CD4-positive, alpha-beta T cell treated with Interleukin-4 for 4 hours (primary cell): Measurements from ENCODE around the gene VSTM4.

ENCODE experiments used
- DNase-seq: peaks from one replicate; pipeline ENCODE4 v3.0.0-alpha.2; 2020

Gene VSTM4

DNA sequence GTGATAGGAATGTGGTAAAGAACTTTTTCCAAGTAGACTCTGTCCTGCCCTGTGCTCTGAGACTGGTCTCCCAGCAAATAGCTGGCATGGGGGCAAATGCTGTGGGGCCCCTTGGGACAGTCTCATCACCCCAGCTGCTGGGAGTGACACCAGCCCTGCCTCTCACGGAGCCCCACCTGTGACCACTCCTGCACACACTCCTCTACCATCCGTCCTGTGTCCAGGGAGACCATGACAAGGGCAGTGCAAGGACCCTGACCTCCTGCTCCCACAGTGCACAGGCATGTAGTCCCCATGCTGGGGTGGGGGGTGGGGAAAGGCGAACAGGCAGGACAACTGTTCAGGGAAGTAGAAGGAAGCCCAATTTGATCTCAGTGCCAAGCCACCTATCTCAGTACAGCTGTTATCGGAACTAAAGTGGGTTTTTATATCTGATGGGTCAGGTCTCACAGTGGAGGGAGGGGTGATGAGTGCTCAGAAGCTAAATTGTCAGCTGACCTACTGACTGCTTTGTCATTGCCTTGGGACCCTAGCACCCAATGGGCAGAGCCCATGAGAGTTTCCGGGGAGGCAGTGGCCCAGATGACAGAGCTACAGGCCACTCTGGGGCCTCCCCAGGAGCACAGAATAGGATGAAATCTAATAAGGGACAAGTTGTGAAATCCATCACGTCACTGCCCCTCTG is 24.5 kb downstream of the VSTM4 start:
- no peak for DNase-seq

DNA sequence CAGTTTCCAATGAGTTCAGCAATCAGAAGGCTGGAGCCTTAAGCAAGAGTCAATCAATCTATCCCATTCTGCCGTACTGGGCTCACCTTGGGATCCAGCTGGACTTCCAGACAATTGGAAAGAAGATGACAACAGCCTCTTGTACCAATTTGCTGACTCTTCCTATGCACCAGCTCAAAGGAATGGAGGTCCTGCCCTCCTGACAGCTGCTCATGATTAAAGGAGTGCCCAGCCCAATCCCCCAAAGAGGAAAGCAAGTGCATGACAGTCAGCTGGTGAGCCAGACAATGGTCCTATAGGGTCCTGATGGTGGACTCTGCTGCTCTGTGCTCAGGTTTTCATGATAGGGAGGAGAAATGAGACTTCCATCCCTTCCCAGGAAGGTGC is 25.1 kb downstream of the VSTM4 start:
- no peak for DNase-seq

DNA sequence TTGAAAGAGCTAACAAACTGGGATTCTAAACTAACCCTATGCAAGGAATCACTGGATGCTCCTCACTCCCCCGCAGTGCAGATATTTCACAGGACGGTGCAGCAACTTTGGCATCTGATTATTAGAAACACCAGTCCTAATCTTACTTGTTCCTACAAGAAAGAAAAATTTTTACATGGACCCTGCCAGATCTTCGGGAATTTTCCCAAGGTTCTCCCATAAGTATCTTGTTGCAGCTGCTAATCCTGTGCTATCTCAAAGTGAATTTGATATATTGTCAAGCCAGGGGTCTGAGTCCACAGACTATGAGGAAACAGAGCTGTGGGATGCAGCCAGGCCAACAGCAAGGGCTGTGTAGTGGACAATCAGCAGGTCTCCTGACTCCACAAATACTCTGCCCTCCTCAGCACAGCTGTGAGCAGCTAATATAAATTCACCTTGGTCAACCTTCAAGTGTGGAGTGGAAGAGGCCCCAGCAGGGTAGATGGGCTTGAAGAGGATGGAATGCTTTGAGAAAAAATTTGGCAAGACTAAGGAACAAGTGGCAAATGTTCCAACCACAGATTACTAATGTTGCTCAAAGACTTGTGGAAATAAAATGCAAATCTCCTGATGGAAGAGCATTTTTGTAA is 25.6 kb downstream of the VSTM4 start:
- DNase-seq = no peak

DNA sequence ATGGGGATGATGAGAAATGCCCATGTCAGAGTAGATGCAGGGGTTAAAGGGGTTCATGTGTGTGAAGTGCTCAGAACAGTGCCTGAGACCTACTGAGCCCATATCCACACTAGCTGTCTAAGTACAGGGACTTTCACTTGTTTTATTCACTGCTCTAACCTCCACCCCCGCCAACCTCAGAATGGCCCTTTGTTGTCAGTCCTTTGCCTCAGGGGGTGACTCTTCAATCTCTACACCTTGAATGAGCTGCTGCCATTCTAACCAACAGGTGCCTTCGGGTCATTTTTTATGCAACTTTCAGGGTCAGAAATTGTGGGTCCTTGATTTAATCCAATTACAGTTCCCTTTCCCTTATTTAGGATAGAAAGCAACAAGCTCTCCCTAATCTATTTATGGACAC is 26.2 kb downstream of the VSTM4 start:
- DNase-seq = no peak

DNA sequence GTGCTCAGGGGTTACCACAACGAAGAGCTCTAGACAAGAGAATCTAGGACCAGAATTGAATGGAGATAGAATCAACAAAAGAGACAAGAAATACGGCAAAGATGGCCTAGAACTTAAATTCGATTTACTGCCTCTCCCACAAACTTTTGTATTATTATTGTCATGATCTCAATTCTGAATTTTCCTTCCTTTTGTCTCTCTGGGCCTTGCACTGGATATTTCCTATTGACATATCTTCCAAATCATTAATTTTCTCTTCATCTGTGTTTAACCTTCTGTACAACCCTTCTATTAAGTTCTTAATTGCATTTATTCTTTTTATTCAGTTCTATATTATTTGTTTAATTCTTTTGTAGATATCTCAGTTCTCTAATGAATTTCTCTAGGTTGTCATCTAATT is 28.4 kb downstream of the VSTM4 start:
- no peak for DNase-seq

DNA sequence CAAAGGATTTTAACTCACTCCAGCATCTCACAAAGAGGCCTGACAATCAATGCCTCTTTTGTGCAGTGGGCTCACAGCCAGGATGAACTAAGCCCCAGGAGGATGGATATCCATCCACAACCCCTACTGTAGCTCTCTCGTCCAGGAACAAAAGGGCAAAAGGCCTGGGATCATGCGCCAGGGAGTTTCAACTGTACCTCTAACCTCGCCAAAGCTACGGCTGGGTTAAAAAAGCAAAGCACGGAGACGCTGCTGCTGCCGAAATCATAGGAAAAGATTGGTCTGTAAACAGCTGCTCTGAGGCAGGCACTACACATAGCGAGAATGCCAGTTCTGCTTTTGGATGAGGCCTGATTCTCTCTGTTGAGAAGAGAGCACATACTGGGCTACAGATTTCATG is 32.1 kb downstream of the VSTM4 start:
- DNase-seq = no peak

DNA sequence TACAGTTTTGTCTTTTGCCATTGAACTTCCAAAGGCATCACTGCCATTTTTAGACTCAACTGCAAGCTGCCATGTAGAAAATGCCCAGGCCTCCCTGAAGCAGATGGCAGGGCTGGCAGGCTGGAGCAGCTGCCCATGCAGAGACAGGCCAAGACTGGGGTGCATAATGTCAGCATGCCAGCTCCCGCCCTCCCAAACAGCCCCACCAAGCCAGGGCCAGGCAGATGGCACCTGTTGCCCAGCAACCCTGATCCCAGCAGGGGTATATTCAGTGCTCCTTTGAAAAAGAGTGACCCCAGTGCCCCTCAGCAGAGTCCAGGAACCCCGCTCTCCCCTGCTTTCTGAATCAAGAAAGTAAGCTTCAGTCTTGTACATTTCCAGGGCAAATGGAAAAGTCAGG is 32.6 kb downstream of the VSTM4 start:
- no peak for DNase-seq

DNA sequence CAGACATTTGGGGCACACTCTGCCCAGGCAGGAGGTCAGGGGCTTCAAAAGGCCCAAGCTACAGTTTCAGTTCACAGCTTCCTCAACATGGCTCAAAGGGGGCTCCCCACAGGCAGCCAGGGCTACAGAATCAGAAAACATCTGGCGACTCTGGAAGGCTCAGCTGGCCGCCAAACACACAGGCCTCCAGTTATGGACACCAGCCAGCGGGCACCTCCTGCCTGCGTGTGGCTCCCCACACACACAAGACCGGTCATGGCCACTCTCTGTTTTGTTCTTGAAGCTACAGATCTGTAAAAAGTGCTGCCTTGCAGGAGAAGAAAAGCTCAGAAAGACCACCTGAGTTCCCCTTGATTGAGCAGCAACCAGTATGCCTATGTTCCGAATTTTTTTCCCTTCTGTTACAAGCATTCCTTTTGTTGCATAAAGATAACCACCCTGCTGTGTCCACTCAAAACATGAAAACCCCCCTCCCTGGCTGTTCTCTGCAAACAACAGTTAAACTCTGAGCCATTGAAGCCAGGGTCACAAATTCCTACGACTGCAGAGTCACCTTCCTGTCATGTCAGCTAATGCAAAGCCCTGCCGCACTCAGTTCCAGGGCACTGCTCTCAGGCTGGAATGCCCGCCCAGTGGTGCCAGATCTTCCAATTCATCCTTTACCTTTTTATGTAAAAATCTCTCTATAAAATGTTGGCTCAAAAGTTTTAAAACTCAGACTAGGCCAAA is 33.6 kb downstream of the VSTM4 start:
- no peak for DNase-seq

DNA sequence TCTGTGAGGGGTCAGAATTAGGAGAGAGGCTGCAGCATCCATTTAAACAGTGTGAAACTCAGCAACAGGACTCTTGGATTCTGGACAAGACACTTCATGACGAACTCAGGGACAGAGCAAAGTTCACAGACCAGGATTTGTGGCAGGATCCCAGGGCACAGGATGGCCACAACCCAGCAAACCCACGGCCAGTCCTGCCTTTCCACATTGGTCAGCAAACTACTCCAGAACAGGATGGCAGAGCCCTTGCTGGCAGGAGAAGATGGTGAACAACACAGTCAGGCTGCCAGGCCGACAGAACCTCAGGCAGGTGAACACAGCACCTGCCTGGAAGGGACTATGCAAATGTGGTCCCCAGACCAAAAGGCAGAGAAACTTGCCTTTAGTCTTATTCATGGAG is 34.4 kb downstream of the VSTM4 start:
- DNase-seq = no peak

DNA sequence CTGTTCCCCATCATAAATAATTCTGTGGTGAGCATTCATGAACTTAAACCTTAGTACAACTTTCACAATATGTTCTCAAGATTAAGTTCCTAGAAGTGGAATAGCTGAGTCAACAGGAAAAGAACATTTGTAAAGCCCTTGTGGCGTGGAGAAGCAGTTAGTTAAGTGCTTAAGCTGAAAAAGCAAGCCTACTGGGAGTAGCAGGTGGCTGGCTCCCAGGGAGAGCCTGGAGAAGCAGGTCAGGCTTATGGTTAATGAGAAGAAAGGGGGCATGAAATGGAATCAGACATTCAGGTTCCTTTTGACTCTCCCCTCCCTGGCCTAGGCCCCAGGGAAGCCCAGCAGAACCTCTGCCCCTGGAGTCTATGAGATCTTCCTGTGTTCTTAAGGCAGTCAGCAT is 35.3 kb downstream of the VSTM4 start:
- no peak for DNase-seq

DNA sequence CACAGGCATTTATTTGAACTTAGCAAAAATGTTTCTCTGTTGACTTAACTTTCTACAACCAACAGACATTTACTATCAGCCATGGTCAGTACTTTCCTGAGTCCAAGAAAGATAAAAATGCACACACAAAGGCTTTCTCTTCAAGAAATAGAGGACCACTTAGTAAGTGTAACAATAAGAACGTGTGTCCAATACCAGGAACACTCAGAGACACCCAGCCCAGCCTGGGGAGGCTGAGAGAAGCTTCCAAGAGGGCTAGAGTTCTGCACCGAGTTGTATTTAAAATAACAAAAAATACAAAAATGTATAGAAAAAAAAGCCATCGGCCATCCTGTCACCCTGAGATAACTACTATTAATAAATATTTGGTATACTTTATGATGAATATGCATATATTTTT is 35.8 kb downstream of the VSTM4 start:
- DNase-seq = no peak

DNA sequence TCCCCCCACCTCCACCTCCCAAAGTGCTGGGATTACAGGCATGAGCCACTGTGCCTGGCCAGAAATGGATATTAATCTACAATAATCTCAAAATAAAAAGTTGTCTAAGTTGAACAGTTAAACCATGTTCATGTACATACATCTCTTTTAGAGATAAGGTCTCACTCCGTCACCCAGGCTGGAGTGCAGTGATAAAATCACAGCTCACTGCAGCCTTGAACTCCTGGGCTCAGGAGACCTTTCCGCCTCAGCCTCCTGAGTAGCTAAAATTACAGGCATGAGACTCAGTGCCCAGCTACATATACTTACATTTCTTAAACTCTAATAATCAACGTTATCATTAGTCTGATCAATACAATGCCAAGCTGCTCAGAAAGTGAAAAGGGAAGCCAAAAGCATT is 36.2 kb downstream of the VSTM4 start:
- no peak for DNase-seq

DNA sequence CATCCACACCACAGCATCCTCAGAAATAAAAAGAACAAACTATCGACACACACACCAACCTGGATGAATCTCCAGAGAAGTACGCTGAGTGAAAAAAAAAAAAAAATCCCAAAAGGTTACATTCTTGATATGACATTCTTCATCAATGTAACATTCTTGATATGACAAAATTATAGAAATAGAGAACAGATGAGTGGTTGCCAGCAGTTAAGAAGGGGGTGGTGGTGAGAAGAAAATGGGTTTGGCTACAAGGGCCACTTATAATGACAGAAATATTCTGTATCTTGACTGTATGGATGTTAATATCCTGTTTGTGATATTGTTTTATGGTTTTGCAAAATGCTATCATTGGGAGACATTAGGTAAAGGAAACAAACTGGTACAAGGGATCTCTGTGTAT is 36.9 kb downstream of the VSTM4 start:
- DNase-seq = no peak

DNA sequence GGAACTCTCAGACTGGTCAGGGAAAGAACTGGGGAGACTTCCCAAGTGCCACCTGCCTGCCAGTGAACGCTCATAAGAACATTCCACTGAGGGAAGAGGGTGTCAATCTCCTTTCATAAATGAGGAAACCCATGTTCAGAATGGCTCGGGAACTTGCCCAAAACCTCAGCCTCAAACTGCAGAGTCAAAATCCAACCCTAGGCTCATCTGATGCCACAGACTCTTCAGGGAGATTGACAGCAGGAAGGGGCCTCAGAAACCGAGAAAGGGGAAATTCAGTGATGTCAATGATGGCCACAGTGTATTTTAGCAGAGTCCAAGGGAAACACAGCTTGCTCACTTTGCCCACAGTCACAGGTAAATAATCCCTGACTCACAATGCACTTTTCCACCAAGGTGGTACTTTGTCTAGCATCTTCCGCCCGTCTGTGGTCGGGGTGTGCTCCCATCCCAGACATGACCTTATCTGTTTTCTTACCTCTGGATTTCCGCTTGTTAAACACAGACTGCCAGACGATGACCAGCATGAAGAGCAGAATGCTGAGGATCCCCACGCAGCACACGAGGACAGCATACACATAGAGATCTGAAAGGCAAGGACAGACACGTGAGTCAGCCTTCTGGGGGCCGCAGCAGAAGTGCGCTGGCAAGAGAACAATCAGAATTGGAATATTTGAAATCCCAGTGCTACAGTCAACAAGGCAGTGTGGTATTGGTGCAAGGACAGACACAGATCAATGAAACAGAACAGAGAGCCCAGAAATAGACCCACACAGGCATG is 38.4 kb downstream of the VSTM4 start:
- DNase-seq = no peak

DNA sequence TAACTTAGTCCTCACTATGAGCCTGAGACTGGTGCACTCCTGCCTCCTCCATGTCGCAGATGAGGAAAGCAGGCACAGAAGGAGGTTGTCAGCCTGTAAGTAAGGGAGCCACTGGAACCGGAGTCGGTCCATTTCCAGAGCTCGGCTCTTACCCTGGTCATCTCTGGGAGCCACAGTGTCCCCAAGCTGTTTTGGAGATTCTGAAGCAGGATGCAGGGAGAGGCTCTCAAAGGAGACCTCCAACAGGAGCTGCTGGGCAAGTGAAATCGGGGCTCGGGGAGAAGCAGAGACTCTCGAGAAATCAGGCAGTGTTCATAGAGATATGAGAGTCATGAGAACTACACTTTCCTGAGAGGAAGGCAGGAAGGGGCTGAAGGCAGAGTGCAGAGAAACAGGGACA is 39.0 kb downstream of the VSTM4 start:
- no peak for DNase-seq

DNA sequence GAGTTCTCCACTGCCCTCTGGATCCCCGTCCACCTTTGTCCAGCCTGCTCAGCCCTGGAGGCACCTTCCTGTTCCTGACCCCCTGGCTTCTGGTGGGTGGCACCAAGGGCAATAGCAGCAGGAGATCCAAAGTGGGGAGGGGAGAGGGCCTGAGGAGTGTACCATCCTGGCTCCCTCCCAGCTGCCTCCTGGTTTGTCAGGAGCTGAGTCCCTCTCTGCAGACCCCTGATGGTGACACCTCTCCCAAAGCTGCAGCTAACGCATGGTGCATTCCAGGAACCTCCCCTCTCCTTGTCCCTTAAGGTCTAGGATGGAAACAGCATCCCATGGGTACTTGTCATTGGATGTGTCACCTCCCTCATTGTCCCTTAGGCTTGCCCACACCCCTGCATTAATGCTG is 39.6 kb downstream of the VSTM4 start:
- no peak for DNase-seq

DNA sequence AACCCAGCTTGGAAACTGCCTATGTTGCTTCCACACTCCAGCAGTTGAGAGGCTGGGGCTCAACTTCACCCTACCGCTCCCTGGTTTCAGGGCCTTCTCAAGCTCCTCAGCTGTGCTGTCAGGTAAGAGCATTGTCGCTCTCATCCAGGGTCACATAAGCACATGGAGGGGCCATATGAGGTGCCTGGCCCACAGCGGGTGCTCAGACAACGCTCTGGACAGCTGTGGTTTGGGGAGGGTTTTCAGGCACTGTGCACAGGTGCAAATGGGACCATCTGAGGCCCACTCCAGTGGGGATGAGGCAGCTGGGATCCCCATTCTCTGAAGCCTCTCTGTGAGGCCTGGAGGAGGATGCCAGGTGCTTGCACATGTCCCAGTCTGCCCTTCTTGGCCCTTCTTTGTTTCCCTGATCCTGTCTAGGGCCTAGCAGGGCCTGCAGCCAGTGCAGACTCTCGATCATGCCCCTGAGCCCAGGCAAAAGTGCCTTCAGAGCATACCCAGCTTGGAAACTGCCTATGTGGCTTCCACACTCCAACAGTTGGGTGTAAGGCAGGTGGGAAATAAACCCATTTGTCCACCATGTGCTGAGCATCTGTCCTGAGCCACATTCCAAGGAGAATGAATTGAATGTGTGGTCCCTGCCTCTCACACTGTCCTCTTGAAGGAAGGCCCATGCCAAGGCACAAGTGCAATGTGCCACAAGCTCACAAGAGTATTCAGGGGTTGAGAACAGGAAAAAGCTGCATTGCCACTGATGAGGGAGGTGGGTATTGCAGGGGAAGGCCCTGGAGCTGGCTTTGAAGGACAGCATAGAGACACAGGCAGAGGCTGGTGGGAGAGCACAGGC is 40.3 kb downstream of the VSTM4 start:
- DNase-seq = no peak

DNA sequence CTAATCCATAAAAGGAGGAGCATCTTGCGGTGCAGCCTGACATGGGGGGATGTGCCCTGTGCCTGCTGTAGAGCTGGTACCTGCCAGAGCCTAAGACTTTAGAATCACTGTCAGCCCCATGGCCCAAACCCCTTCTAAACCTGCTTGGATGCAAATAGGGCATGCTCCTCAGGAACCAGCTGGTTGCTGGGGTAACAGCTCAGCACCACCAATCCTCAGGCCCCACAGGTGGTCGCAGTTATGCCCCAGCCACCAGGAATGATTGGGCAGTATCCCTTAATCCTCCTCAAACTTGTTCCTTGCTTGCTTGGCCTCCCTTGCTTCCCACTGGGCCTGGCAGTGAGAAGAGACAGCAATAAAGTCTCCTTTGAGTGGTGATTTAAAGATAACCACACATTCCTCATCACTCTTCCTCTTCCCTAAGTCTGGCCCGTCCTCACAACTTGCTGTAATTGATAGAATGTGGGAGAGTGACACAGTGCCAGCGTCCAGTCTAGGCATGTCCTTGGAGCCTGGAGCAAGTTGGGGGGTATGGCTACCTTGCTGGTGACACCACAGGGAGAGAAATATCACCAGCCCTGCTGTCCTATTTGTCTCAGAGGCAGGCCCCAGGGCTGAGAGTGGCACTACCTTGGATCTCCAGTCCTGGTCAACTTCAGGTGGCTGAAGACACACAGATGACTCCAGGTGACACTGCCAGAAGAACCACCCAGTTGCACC is 43.0 kb downstream of the VSTM4 start:
- no peak for DNase-seq

DNA sequence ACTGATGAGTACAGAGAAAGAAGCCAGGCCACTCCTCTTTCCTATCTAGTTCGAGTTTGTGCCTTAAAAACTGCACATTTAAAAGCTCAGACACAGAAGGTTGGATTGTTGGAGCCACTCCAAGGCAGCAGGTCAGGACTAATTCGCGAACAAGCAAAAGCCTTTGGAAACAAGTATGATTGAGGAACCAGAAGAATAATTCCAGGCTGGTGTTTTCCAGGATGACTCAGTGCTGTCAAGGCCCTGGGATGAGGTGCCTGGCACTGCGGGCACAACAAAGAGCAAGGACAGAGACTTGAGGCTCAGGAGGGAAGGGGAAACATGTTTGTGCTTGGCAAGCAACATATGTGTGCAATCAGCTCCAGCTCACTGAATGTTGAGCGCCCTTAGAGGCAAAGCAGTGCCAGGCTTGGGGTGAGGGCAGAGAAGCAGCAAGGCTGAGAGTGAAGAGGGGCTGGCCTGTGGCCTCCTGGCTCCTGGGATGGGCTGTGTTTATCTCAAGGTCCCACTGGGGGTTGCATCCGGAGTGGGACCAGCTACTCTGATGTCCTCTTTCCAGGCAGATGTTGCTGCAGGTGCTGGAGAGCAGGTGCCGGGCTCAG is 44.1 kb downstream of the VSTM4 start:
- DNase-seq = no peak

DNA sequence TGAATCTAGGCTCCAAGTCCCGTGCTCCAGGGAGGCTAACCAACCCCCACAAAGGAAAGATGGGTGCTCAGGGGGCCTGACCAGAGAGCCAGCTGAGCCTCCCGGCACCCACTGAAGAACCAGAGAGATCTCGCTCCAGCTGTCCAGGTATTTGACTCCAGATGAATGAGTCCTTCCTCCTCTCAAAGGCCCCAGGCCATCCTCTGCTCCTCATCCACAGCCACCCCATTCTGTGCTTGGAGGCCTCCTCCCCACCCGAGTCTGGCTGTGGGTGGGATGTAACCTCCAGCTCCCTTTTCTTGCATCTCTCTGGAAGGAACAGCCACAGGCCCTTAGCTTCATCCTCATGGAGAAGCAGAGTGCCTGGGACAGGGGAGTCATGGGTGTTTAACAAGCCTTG is 44.6 kb downstream of the VSTM4 start:
- DNase-seq = no peak

DNA sequence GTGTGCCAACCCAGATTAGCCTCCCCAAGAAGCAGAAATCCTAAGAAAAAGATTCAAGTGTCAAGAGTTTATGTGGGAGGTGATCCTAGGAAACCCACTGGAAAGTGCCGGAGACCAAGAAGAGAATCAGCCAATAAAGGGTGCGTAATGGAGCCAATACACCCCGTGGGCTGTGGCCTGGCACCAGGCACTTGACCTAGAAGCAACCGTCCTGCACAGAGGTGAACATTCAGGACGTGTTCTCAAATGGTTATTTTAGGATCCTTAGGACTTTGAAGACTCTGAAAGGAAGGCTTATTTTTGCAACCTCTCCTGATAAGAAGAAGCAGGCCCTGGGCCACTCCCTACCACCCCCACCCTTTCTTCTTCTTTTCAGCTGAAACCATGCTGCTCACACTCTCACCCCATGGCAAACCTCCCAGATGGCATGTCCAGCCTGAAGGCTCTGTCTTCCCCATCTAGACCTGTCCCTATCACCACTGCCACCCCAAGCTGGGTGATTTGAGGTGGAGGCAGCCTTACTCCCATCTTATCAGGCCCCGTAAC is 46.6 kb downstream of the VSTM4 start:
- DNase-seq = no peak
